Mesothelial cell of epicardium (in vitro differentiated cells): Measurements from ENCODE around the gene RAD51B. TPM values are rescaled to one million over a fixed set of nuclear protein-coding genes. Genes with fewer than 3 reads are reported as not detected.

ENCODE experiments used
- DNase-seq, 2 experiments: peaks; one replicate each; pipeline ENCODE4 v3.0.0; 2021; ENCODE audit warnings: low spot score in 2 of 2; ENCODE audit not compliant: unreplicated experiment in 2 of 2
- H3K27ac Mint-ChIP-seq: 2 replicates; pipeline ENCODE4 v1.8.0; 2021; ENCODE audit warnings: mixed read lengths
- H3K27me3 Mint-ChIP-seq: 2 replicates; pipeline ENCODE4 v1.8.0; 2021; ENCODE audit warnings: low read depth, mixed read lengths
- H3K36me3 Mint-ChIP-seq: 2 replicates; pipeline ENCODE4 v1.8.0; 2021; ENCODE audit warnings: mixed read lengths
- H3K4me1 Mint-ChIP-seq: 2 replicates; pipeline ENCODE4 v1.8.0; 2021; ENCODE audit warnings: mixed read lengths
- H3K4me3 Mint-ChIP-seq: 2 replicates; pipeline ENCODE4 v1.8.0; 2021; ENCODE audit warnings: mild to moderate bottlenecking, moderate library complexity, mixed read lengths
- H3K9me3 Mint-ChIP-seq: 2 replicates; pipeline ENCODE4 v1.8.0; 2021; ENCODE audit warnings: mixed read lengths
- CTCF ChIP-seq: fragments of 200-600 bp; sonication (generic); IDR thresholded peaks from one replicate; pipeline ENCODE4 v1.5.0; 2021; ENCODE audit warnings: antibody characterized with exemption; ENCODE audit not compliant: unreplicated experiment
- total RNA-seq: library from RNA; stranded (reverse); gene quantifications from 3 replicates; pipeline ENCODE4 v1.2.1, GENCODE V29; 2021

RAD51B gene
- total RNA-seq, 1 donor from 2014 or later = 34.7 TPM

- Mint-ChIP-seq H3K4me3 (no peak overlapping the region), H3K36me3 (peaks cover 6% of the 10 kb centered on the region), H3K27me3 (no peaks in the 10 kb centered on the region), H3K9me3 (no peaks in the 10 kb centered on the region), H3K4me1 (peaks cover 55% of the 10 kb centered on the region), H3K27ac (peak overlapping the region; percentile 41)
- TF ChIP-seq CTCF = no peak
- DNase-seq = no peak
Measured at GRCh38 chr14:68544081-68544892, 724.7 kb downstream of the RAD51B start.

GRCh38 chr14:68546839-68547238, 727.3 kb downstream of the RAD51B start:
- peaks cover 54% of the 10 kb centered on the region for H3K4me1 Mint-ChIP-seq
- H3K9me3 Mint-ChIP-seq = no peaks in the 10 kb centered on the region
- H3K27ac Mint-ChIP-seq = peak overlapping the region; percentile 99
- H3K27me3 Mint-ChIP-seq = no peaks in the 10 kb centered on the region
- DNase-seq = no peak
- H3K36me3 Mint-ChIP-seq = peaks cover 6% of the 10 kb centered on the region
- TF ChIP-seq CTCF = no peak
- no peak overlapping the region for H3K4me3 Mint-ChIP-seq

DNA sequence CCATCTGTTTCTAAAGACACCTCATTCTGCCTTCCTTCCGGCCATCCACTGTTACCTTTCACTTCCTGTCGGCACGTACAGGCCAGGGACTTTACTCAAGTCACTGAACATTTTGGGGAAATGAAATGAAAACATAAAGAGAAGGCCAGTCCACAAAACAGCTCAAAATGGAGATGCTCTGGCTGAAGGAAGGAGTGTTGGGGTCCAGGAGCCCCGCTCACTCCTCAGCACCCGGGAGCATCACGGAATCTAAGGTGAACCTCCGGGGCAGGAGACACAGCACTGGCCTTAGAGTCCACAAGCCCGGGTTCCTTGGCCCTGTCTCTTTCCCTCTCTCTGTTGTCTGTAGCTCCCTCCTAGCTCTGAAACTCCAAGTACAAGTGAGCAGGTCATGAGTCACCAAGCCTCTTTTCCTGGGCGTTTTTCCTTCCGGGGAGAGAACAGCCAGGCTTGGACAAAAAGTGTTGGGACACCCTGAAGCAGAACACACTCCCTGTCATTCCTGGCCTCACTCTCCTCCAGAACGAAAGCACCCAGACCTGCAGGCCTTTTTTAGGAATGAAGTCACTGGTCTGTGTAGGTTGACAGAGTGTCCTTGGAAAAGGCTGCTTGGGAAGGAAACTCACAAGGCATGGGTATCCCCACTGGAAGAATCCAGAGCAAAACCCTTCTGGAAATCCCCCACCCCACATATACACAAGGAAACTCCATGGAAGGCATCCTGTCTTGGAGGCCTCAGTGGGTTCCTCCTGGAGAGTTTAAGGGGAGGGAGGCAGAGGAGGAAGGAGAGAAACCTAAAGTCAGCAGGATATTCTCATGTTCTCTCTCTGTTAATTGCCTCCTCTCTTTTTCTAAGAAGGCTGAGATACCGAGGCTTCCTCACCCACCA, 728.0 kb downstream of the RAD51B start:
- Mint-ChIP-seq H3K4me1 (peaks cover 55% of the 10 kb centered on the region), H3K27me3 (no peaks in the 10 kb centered on the region), H3K9me3 (no peaks in the 10 kb centered on the region), H3K36me3 (peaks cover 6% of the 10 kb centered on the region), H3K27ac (peak overlapping the region; percentile 99), H3K4me3 (no peak overlapping the region)
- DNase-seq = no peak
- TF ChIP-seq CTCF = no peak

- peak overlapping the region; percentile 3 for H3K4me3 Mint-ChIP-seq
- no peaks in the 10 kb centered on the region for H3K9me3 Mint-ChIP-seq
- DNase-seq = peak; percentile 77 to 82
- peaks cover 6% of the 10 kb centered on the region for H3K36me3 Mint-ChIP-seq
- no peak for TF ChIP-seq CTCF
- H3K27ac Mint-ChIP-seq = peak overlapping the region; percentile 99
- peaks cover 62% of the 10 kb centered on the region for H3K4me1 Mint-ChIP-seq
- H3K27me3 Mint-ChIP-seq = no peaks in the 10 kb centered on the region
Measured at GRCh38 chr14:68548194-68549076, 728.9 kb downstream of the RAD51B start.

DNA sequence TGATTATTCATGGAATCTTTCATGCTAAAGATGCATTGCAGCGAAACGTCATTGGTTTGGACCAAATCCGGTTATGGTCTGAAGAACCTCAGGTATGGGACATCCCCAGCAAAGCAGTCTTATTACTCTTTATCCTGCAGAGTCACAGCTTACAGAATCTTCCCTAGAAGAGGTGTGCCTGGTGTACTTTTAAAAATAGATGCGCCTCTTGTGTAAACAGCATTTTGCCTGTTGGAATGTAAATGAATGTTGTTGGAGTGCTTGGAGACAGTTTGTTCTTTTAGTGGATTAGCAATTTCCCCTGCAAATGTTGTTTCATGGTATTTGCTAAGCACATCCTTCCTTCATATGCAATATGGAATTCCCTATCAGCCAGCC, 730.7 kb downstream of the RAD51B start:
- H3K4me1 Mint-ChIP-seq = peaks cover 74% of the 10 kb centered on the region
- no peak overlapping the region for H3K4me3 Mint-ChIP-seq
- TF ChIP-seq CTCF = no peak
- no peak for DNase-seq
- peak overlapping the region; percentile 77 for H3K27ac Mint-ChIP-seq
- no peaks in the 10 kb centered on the region for H3K9me3 Mint-ChIP-seq
- H3K36me3 Mint-ChIP-seq = peaks cover 1% of the 10 kb centered on the region
- H3K27me3 Mint-ChIP-seq = no peaks in the 10 kb centered on the region
